ENCODE results near the gene TAF5L. TPM values are rescaled to one million over a fixed set of nuclear protein-coding genes. Genes with fewer than 3 reads are reported as not detected.

Gene TAF5L
- total and polyA plus RNA-seq, 2 experiments from 2014 or later, result 5.4 to 13.0 TPM

DNA sequence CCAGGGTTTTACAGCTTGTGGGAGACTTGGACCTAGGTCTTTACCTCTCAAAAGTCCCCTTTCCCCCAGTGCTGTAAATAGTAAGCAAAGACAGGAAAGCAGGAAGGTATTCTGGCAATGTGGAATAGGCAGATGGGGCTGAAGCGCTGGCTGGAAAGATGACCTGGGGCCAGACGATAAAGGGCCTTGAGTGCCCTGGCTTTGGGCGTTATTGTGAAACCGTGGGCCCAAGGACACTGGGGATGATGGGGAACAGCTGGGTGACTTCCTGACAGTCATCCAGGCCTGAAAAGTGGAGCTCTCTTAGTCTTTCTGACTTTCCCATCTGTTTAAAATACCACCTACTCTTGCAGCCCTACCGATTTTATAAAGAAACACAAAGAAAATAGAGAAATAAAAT is 16.5 kb upstream of the TAF5L start:
- no peaks in the 10 kb centered on the region for H3K4me1 ChIP-seq (ENCODE audit: insufficient read depth)
- peaks cover 6% of the 10 kb centered on the region for H3K79me2 ChIP-seq
- TF ChIP-seq EZH2phosphoT487 (IDR thresholded peaks at IDR 0.05; ENCODE audit: low read depth, severe bottlenecking, unreplicated experiment), result no peak
- TF ChIP-seq, protein P1, sequence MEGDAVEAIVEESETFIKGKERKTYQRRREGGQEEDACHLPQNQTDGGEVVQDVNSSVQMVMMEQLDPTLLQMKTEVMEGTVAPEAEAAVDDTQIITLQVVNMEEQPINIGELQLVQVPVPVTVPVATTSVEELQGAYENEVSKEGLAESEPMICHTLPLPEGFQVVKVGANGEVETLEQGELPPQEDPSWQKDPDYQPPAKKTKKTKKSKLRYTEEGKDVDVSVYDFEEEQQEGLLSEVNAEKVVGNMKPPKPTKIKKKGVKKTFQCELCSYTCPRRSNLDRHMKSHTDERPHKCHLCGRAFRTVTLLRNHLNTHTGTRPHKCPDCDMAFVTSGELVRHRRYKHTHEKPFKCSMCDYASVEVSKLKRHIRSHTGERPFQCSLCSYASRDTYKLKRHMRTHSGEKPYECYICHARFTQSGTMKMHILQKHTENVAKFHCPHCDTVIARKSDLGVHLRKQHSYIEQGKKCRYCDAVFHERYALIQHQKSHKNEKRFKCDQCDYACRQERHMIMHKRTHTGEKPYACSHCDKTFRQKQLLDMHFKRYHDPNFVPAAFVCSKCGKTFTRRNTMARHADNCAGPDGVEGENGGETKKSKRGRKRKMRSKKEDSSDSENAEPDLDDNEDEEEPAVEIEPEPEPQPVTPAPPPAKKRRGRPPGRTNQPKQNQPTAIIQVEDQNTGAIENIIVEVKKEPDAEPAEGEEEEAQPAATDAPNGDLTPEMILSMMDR (IDR thresholded peaks at IDR 0.05; ENCODE audit: poor library complexity), result no peak
- TF ChIP-seq EZH2 (IDR thresholded peaks at IDR 0.05; ENCODE audit: borderline replicate concordance), result no peak
- no peaks in the 10 kb centered on the region for H3K27me3 ChIP-seq
- no peak overlapping the region for H3K27ac ChIP-seq
- H3K36me3 ChIP-seq (replicated peaks; ENCODE audit: insufficient read depth, low read depth), result no peaks in the 10 kb centered on the region
- H4K20me1 ChIP-seq (ENCODE audit: insufficient read depth, poor library complexity, severe bottlenecking), result no peaks in the 10 kb centered on the region
- 82% methylated on average over 5 of the region's 5 CpGs for WGBS (ENCODE audit: low lambda C conversion rate, missing lambda C conversion rate)
- no peak overlapping the region for H2AFZ ChIP-seq
- no peak overlapping the region for H3K4me3 ChIP-seq
- H3K9me3 ChIP-seq (ENCODE audit: low read depth), result no peaks in the 10 kb centered on the region
- no peak overlapping the region for H3K4me2 ChIP-seq
- H3K9me2 ChIP-seq (replicated peaks; ENCODE audit: insufficient read depth), result no peaks in the 10 kb centered on the region
- DNase-seq (ENCODE audit: low spot score), result no peak

DNA sequence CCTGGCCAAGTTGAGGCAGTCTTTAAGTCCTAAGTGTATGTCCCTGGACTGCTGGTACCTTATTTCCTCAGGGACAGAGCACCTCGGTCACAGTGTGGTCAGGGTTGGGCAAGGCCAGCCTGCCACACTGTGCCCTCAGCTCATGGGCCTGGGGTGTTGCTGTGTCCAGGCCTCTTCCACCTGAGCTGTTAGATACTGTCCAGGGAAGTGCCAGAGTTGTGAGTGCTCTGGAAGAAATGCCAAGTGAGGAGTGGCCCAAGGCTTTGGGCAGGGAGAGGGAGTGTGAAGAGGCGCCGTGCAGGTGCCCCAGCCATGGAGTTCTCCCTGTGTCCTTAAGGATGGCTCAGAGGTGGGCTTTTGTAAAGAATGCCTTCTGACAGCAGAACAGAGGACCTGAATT is 15.4 kb upstream of the TAF5L start:
- Histone ChIP-seq H3K27ac (no peak overlapping the region), H3K9me2 (replicated peaks; ENCODE audit: insufficient read depth) (no peaks in the 10 kb centered on the region), H3K4me2 (no peak overlapping the region), H3K4me1 (ENCODE audit: insufficient read depth) (no peaks in the 10 kb centered on the region), H3K9me3 (ENCODE audit: low read depth) (no peaks in the 10 kb centered on the region), H4K20me1 (ENCODE audit: insufficient read depth, poor library complexity, severe bottlenecking) (no peaks in the 10 kb centered on the region), H3K4me3 (no peak overlapping the region), H3K79me2 (peaks cover 6% of the 10 kb centered on the region), H3K36me3 (replicated peaks; ENCODE audit: insufficient read depth, low read depth) (no peaks in the 10 kb centered on the region), H3K27me3 (no peaks in the 10 kb centered on the region), H2AFZ (no peak overlapping the region)
- no peak for DNase-seq (ENCODE audit: low spot score)
- TF ChIP-seq EZH2 (IDR thresholded peaks at IDR 0.05; ENCODE audit: borderline replicate concordance) (no peak), EZH2phosphoT487 (IDR thresholded peaks at IDR 0.05; ENCODE audit: low read depth, severe bottlenecking, unreplicated experiment) (no peak)
- TF ChIP-seq, protein P1 (IDR thresholded peaks at IDR 0.05; ENCODE audit: poor library complexity), result no peak
- WGBS (ENCODE audit: low lambda C conversion rate, missing lambda C conversion rate), result 100% methylated on average over 3 of the region's 3 CpGs

DNA sequence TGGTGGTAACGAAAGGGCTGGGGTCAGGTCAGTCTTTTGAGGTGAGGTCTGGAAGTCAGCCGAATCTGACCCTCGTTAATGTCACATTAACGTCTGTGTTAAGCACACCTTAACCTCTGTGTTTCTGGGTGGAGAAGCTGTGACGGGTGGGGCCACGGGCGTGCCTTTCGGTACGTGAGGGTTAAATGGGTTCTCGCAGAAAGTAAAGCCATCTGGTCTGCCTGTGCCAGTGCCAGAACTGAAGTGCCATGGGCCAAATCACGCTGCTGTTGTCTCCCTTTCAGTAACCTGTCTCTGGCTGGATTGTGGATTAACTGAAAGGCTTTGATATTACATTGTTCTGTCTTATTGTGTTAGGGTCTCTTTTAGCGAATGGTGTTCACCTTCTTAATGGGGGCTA is 14.5 kb upstream of the TAF5L start:
- Histone ChIP-seq H3K4me3 (no peak overlapping the region), H3K9me3 (ENCODE audit: low read depth) (no peaks in the 10 kb centered on the region), H3K27me3 (no peaks in the 10 kb centered on the region), H3K4me2 (no peak overlapping the region), H3K4me1 (ENCODE audit: insufficient read depth) (no peaks in the 10 kb centered on the region), H3K9me2 (replicated peaks; ENCODE audit: insufficient read depth) (no peaks in the 10 kb centered on the region), H4K20me1 (ENCODE audit: insufficient read depth, poor library complexity, severe bottlenecking) (no peaks in the 10 kb centered on the region), H3K36me3 (replicated peaks; ENCODE audit: insufficient read depth, low read depth) (no peaks in the 10 kb centered on the region), H2AFZ (no peak overlapping the region), H3K79me2 (peaks cover 6% of the 10 kb centered on the region), H3K27ac (no peak overlapping the region)
- 95% methylated on average over 12 of the region's 12 CpGs for WGBS (ENCODE audit: low lambda C conversion rate, missing lambda C conversion rate)
- DNase-seq (ENCODE audit: low spot score), result no peak
- TF ChIP-seq, protein P1 (IDR thresholded peaks at IDR 0.05; ENCODE audit: poor library complexity), result no peak
- TF ChIP-seq EZH2phosphoT487 (IDR thresholded peaks at IDR 0.05; ENCODE audit: low read depth, severe bottlenecking, unreplicated experiment) (no peak), EZH2 (IDR thresholded peaks at IDR 0.05; ENCODE audit: borderline replicate concordance) (no peak)

DNA sequence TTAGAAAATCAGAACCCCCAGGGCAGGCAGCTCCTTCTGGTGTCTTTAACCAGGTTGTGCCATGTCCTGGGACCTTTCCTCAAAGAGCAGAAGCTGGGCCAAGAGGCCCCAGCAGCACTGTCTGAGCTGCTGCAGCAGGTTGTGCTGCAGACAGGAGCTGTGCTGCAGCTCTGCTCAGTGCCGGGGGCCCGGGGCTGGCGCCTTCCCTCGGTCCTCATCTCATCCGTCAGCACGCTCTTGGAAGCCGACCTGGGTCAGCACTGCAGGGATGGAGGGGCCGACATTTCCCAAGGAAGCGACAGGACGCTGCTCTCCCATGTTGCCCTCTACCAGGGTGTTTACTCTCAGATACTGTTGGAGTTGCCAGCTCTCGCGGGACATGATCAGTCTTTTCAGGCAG is 11.8 kb upstream of the TAF5L start:
- Histone ChIP-seq H2AFZ (no peak overlapping the region), H3K27me3 (no peaks in the 10 kb centered on the region), H3K4me2 (no peak overlapping the region), H4K20me1 (ENCODE audit: insufficient read depth, poor library complexity, severe bottlenecking) (no peaks in the 10 kb centered on the region), H3K79me2 (peaks cover 6% of the 10 kb centered on the region), H3K27ac (no peak overlapping the region), H3K9me2 (replicated peaks; ENCODE audit: insufficient read depth) (no peaks in the 10 kb centered on the region), H3K9me3 (ENCODE audit: low read depth) (no peaks in the 10 kb centered on the region), H3K36me3 (replicated peaks; ENCODE audit: insufficient read depth, low read depth) (no peaks in the 10 kb centered on the region), H3K4me3 (no peak overlapping the region), H3K4me1 (ENCODE audit: insufficient read depth) (no peaks in the 10 kb centered on the region)
- 97% methylated on average over 12 of the region's 12 CpGs for WGBS (ENCODE audit: low lambda C conversion rate, missing lambda C conversion rate)
- TF ChIP-seq EZH2phosphoT487 (IDR thresholded peaks at IDR 0.05; ENCODE audit: low read depth, severe bottlenecking, unreplicated experiment), result no peak
- no peak for DNase-seq (ENCODE audit: low spot score)

Data from hepatocyte (in vitro differentiated cells).